ENCODE data around the gene DNM1.

DNM1 gene

GRCh38 chr9:128293091-128293490, 89.9 kb downstream of the DNM1 start:
- Histone ChIP-seq H3K36me3 (ENCODE audit: control insufficient read depth in 4 of 4, insufficient read depth in 4 of 4, low read length in 3 of 4) (peaks cover 3 to 10% (median 4%) of the 10 kb centered on the region in 4 experiments), H3K27me3 (replicated peaks in 2 of 5; ENCODE audit: control insufficient read depth in 4 of 5, insufficient read depth in 5 of 5, low read length in 4 of 5) (no peaks in the 10 kb centered on the region), H3K9me3 (ENCODE audit: control extremely low read depth in 1 of 5, control insufficient read depth in 4 of 5, insufficient read depth in 2 of 5, low read depth in 1 of 5, low read length in 4 of 5) (no peaks in the 10 kb centered on the region), H3K27ac (ENCODE audit: insufficient read depth in 1 of 2, low read depth in 1 of 2, low read length in 2 of 2, poor library complexity in 1 of 2, severe bottlenecking in 2 of 2) (no peak overlapping the region), H3K4me1 (ENCODE audit: control extremely low read depth in 1 of 4, control insufficient read depth in 4 of 4, insufficient read depth in 4 of 4, low read length in 3 of 4) (peaks cover 0 to 6% (median 0%) of the 10 kb centered on the region in 4 experiments), H3K4me3 (ENCODE audit: control insufficient read depth in 1 of 7, extremely low read depth in 1 of 7, insufficient read depth in 4 of 7, low read depth in 2 of 7, low read length in 6 of 7) (no peak overlapping the region)
- POLR2A ChIA-PET, result interaction anchor here (0.6 kb wide), 1 partner anchor 58 kb away, joined by 6 read pairs; no protein-coding TSS in a partner anchor
- 91% methylated on average over 3 of the region's 4 CpGs for WGBS (ENCODE audit: insufficient coverage)
- DNase-seq, result no peak
- CTCF ChIA-PET, result interaction anchor here (0.6 to 0.7 kb wide), 2 partner anchors 126 to 209 kb away, joined by 3 read pairs; no protein-coding TSS in a partner anchor

DNA sequence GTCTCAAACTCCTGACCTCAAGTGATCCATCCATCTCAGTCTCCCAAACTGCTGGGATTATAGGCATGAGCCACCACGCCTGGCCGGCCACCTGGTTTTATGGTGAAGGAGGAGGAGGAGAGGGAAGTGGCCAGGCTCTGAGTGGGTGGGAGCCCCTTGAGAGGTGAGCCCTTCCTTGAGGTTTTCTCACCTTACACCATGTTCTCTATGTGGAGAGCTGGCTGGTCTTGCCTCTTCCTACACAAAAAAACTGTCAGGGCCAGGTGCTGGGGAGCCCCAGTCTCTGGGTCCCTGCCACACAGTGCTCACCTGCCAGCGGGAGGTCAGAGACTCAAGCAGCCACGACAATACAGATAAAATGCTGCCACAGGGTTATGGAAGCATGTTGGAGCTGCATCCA, 91.0 kb downstream of the DNM1 start:
- ChIA-PET POLR2A (no interaction called here), CTCF (interaction anchor here (0.7 kb wide), 1 partner anchor 44 kb away, joined by 3 read pairs; no protein-coding TSS in a partner anchor)
- WGBS (ENCODE audit: insufficient coverage), result 92% methylated on average over 2 of the region's 4 CpGs
- Histone ChIP-seq H3K36me3 (ENCODE audit: control insufficient read depth in 4 of 4, insufficient read depth in 4 of 4, low read length in 3 of 4) (no peaks in the 10 kb centered on the region), H3K4me1 (ENCODE audit: control extremely low read depth in 1 of 4, control insufficient read depth in 4 of 4, insufficient read depth in 4 of 4, low read length in 3 of 4) (peaks cover 0 to 6% (median 0%) of the 10 kb centered on the region in 4 experiments), H3K27me3 (replicated peaks in 2 of 5; ENCODE audit: control insufficient read depth in 4 of 5, insufficient read depth in 5 of 5, low read length in 4 of 5) (no peaks in the 10 kb centered on the region), H3K4me3 (ENCODE audit: control insufficient read depth in 1 of 7, extremely low read depth in 1 of 7, insufficient read depth in 4 of 7, low read depth in 2 of 7, low read length in 6 of 7) (no peak overlapping the region), H3K27ac (ENCODE audit: insufficient read depth in 1 of 2, low read depth in 1 of 2, low read length in 2 of 2, poor library complexity in 1 of 2, severe bottlenecking in 2 of 2) (no peak overlapping the region), H3K9me3 (ENCODE audit: control extremely low read depth in 1 of 5, control insufficient read depth in 4 of 5, insufficient read depth in 2 of 5, low read depth in 1 of 5, low read length in 4 of 5) (no peaks in the 10 kb centered on the region)
- DNase-seq, result no peak

DNA sequence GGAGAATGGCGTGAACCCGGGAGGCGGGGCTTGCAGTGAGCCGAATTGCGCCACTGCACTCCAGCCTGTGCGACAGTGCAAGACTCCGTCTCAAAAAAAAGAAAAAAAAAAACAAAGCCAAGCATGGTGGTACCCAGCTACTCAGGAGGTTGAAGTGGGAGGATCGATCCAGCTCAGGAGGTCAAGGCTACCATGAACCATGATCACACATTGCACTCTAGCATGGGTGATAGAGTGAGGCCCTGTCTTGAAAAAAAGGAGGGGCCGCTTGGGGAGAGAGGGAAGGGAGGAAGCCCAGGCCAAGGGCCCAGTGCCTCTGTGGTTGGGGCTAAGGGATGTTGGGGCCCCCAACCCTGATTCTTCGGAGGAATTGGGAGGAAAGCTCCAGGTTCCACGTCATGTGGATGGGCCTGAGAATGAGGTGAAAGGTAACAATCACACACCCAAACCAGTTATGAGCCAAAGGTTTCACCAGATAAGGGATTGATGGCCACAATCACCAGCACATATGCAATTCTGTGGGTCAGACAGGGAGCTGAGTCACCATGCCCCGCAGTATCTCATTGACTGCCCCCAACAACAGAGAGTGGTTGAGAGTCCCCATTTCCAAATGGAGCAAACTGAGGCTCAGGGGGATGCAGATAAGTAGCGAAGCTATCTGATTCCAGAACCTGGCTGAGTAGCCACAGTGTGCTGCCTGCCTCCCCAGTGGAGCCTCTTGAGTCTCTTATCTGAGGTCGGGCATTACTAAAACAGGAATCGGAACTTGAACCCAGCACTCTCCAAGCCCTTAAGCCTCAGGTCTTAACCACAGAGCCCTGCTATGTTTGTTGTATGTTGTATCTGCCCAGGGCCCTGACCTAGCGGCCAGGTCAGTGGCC, 93.4 kb downstream of the DNM1 start:
- 94% methylated on average over 14 of the region's 16 CpGs for WGBS (ENCODE audit: insufficient coverage)
- DNase-seq, result peak in 1 of 3 donors; percentile 22
- Histone ChIP-seq H3K4me1 (ENCODE audit: control extremely low read depth in 1 of 4, control insufficient read depth in 4 of 4, insufficient read depth in 4 of 4, low read length in 3 of 4) (peaks cover 0 to 6% (median 0%) of the 10 kb centered on the region in 4 experiments), H3K4me3 (ENCODE audit: control insufficient read depth in 1 of 7, extremely low read depth in 1 of 7, insufficient read depth in 4 of 7, low read depth in 2 of 7, low read length in 6 of 7) (no peak overlapping the region), H3K27me3 (replicated peaks in 2 of 5; ENCODE audit: control insufficient read depth in 4 of 5, insufficient read depth in 5 of 5, low read length in 4 of 5) (no peaks in the 10 kb centered on the region), H3K27ac (ENCODE audit: insufficient read depth in 1 of 2, low read depth in 1 of 2, low read length in 2 of 2, poor library complexity in 1 of 2, severe bottlenecking in 2 of 2) (no peak overlapping the region), H3K36me3 (ENCODE audit: control insufficient read depth in 4 of 4, insufficient read depth in 4 of 4, low read length in 3 of 4) (no peaks in the 10 kb centered on the region), H3K9me3 (ENCODE audit: control extremely low read depth in 1 of 5, control insufficient read depth in 4 of 5, insufficient read depth in 2 of 5, low read depth in 1 of 5, low read length in 4 of 5) (no peaks in the 10 kb centered on the region)
- CTCF ChIA-PET, result interaction anchor here (0.8 to 1.9 kb wide), 8 partner anchors 8 to 125 kb away, joined by 3 to 7 read pairs (median 4); partner anchors contain the start of gene CERCAM
- POLR2A ChIA-PET, result no interaction called here

GRCh38 chr9:128297221-128297773, 94.1 kb downstream of the DNM1 start:
- H3K9me3 ChIP-seq (ENCODE audit: control extremely low read depth in 1 of 5, control insufficient read depth in 4 of 5, insufficient read depth in 2 of 5, low read depth in 1 of 5, low read length in 4 of 5), result no peaks in the 10 kb centered on the region
- no peak overlapping the region for H3K4me3 ChIP-seq (ENCODE audit: control insufficient read depth in 1 of 7, extremely low read depth in 1 of 7, insufficient read depth in 4 of 7, low read depth in 2 of 7, low read length in 6 of 7)
- ChIA-PET POLR2A (no interaction called here), CTCF (interaction anchor here (0.8 to 1.7 kb wide), 4 partner anchors 11 to 124 kb away, joined by 3 to 5 read pairs (median 4); partner anchors contain the start of gene CERCAM)
- no peaks in the 10 kb centered on the region for H3K27me3 ChIP-seq (replicated peaks in 2 of 5; ENCODE audit: control insufficient read depth in 4 of 5, insufficient read depth in 5 of 5, low read length in 4 of 5)
- WGBS (ENCODE audit: insufficient coverage), result 100% methylated on average over 2 of the region's 2 CpGs
- H3K4me1 ChIP-seq (ENCODE audit: control extremely low read depth in 1 of 4, control insufficient read depth in 4 of 4, insufficient read depth in 4 of 4, low read length in 3 of 4), result peaks cover 0 to 6% (median 0%) of the 10 kb centered on the region in 4 experiments
- H3K27ac ChIP-seq (ENCODE audit: insufficient read depth in 1 of 2, low read depth in 1 of 2, low read length in 2 of 2, poor library complexity in 1 of 2, severe bottlenecking in 2 of 2), result no peak overlapping the region
- DNase-seq, result no peak
- H3K36me3 ChIP-seq (ENCODE audit: control insufficient read depth in 4 of 4, insufficient read depth in 4 of 4, low read length in 3 of 4), result no peaks in the 10 kb centered on the region

DNA sequence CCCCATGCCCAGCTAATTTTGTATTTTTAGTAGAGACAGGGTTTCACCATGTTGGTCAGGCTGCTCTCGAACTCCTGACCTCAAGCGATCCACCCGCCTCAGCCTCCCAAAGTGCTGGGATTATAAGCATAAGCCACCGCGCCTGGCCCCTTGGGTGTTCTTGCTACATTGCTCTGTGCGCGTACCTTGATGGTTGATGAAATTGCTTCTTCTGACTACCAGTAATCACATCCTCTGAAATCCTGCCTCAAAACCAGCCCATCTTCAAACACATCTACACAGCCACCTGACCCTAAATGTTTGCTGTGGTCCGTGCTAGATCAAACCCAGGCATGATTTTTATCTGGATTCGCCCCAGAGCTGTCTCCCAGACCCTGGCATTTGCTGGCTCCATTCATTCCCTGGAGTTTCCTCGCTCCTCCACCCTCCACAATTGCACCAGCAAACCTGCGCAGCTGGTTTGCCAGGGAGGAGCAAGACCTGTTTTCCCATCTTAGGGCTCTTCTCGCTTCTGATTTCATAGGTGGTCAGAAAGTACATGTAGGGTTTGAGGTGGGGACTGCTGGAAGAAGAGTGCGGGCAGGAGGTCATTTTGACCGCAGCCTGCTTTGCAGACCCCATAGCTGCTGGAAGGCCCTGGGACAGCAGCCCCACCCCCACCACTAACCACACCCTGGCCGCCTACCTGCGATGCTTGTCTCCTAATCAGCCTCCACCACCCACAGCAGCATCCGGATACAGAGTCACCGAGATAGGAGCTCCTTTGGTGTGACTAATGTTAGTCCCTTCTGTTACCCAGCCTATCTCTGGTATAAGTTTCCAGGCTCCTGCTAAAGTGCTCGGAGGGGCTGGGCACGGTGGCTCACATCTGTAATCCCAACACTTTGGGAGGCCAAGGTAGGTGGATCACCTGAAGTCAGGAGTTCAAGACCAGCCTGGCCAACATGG, 95.6 kb downstream of the DNM1 start:
- 96% methylated on average over 11 of the region's 20 CpGs for WGBS (ENCODE audit: insufficient coverage)
- Histone ChIP-seq H3K27ac (ENCODE audit: insufficient read depth in 1 of 2, low read depth in 1 of 2, low read length in 2 of 2, poor library complexity in 1 of 2, severe bottlenecking in 2 of 2) (no peak overlapping the region), H3K36me3 (ENCODE audit: control insufficient read depth in 4 of 4, insufficient read depth in 4 of 4, low read length in 3 of 4) (no peaks in the 10 kb centered on the region), H3K4me1 (ENCODE audit: control extremely low read depth in 1 of 4, control insufficient read depth in 4 of 4, insufficient read depth in 4 of 4, low read length in 3 of 4) (peaks cover 0 to 6% (median 0%) of the 10 kb centered on the region in 4 experiments), H3K4me3 (ENCODE audit: control insufficient read depth in 1 of 7, extremely low read depth in 1 of 7, insufficient read depth in 4 of 7, low read depth in 2 of 7, low read length in 6 of 7) (no peak overlapping the region), H3K9me3 (ENCODE audit: control extremely low read depth in 1 of 5, control insufficient read depth in 4 of 5, insufficient read depth in 2 of 5, low read depth in 1 of 5, low read length in 4 of 5) (no peaks in the 10 kb centered on the region), H3K27me3 (replicated peaks in 2 of 5; ENCODE audit: control insufficient read depth in 4 of 5, insufficient read depth in 5 of 5, low read length in 4 of 5) (no peaks in the 10 kb centered on the region)
- CTCF ChIA-PET, result interaction anchor here (0.9 to 1.9 kb wide), 5 partner anchors 12 to 140 kb away, joined by 3 to 5 read pairs (median 4); no protein-coding TSS in a partner anchor
- DNase-seq, result no peak
- POLR2A ChIA-PET, result no interaction called here

DNA sequence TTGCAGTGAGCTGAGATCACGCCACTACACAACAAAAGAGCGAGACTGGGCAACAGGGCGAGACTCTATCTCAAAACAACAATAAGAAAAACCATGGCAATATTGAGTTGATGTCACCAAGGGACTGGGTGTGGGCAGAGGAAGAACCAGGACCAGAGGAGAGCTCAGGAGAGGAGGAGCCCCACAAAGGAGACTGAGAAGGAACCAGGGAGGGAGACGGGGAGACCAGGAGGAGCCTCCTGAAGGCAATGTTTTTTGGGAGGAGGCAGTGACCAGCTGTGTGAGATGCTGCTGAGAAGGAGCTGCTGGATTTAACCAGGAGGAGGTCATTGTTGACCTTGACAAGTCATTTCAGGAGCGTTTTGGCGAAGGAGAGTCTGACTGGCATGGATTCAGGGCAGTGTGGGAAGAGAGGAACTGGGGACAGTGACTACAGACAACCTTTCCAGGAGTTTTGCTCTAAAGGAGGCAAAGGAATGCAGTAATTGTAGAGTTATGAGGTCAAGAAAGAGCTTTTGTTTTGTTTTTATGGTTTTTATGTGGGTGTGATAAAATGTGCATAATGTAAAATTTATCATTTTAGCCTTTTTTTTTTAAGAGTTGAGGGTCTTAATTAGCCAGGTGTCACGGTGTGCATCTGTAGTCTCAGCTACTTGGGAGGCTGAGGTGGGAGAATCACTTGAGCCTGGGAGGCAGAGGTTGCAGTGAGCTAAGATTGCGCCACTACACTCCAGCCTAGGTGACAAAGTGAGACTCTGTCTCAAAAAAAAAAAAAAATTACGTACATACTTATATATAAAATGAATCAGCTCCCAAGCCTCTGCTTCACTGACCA, 101.2 kb downstream of the DNM1 start:
- POLR2A ChIA-PET, result interaction anchor here (0.5 to 0.7 kb wide), 2 partner anchors 47 to 784 kb away, joined by 3 to 4 read pairs; no protein-coding TSS in a partner anchor

More for the DNA sequence above, 101.2 kb downstream of the DNM1 start:
- Histone ChIP-seq H3K4me3 (ENCODE audit: control insufficient read depth in 1 of 7, extremely low read depth in 1 of 7, insufficient read depth in 4 of 7, low read depth in 2 of 7, low read length in 6 of 7) (no peak overlapping the region), H3K9me3 (ENCODE audit: control extremely low read depth in 1 of 5, control insufficient read depth in 4 of 5, insufficient read depth in 2 of 5, low read depth in 1 of 5, low read length in 4 of 5) (no peaks in the 10 kb centered on the region), H3K27ac (ENCODE audit: insufficient read depth in 1 of 2, low read depth in 1 of 2, low read length in 2 of 2, poor library complexity in 1 of 2, severe bottlenecking in 2 of 2) (no peak overlapping the region), H3K27me3 (replicated peaks in 2 of 5; ENCODE audit: control insufficient read depth in 4 of 5, insufficient read depth in 5 of 5, low read length in 4 of 5) (no peaks in the 10 kb centered on the region), H3K4me1 (ENCODE audit: control extremely low read depth in 1 of 4, control insufficient read depth in 4 of 4, insufficient read depth in 4 of 4, low read length in 3 of 4) (no peaks in the 10 kb centered on the region), H3K36me3 (ENCODE audit: control insufficient read depth in 4 of 4, insufficient read depth in 4 of 4, low read length in 3 of 4) (peaks cover 5 to 11% (median 7%) of the 10 kb centered on the region in 4 experiments)
- 97% methylated on average over 4 of the region's 9 CpGs for WGBS (ENCODE audit: insufficient coverage)
- no peak for DNase-seq
- CTCF ChIA-PET, result interaction anchor here (0.8 to 1.1 kb wide), 2 partner anchors 9 kb away, joined by 4 read pairs; no protein-coding TSS in a partner anchor
